HUES6 (cell line): Measurements from ENCODE around the gene STARD13.

Source experiments
- H3K27ac ChIP-seq: 2 replicates; pipeline ENCODE4 v1.7.0; 2013; ENCODE audit warnings: low read depth, mild to moderate bottlenecking, low read length, inconsistent platforms
- H3K27me3 ChIP-seq: 2 replicates; pipeline ENCODE4 v1.6.1; 2013; ENCODE audit warnings: low read length; ENCODE audit not compliant: control insufficient read depth, insufficient read depth
- H3K36me3 ChIP-seq: 2 replicates; pipeline ENCODE4 v1.6.1; 2013; ENCODE audit warnings: low read length; ENCODE audit not compliant: control insufficient read depth, insufficient read depth
- H3K4me1 ChIP-seq: 2 replicates; pipeline ENCODE4 v1.6.1; 2013; ENCODE audit warnings: low read length; ENCODE audit not compliant: control insufficient read depth, insufficient read depth
- H3K4me3 ChIP-seq: 2 replicates; pipeline ENCODE4 v1.5.1; 2013; ENCODE audit warnings: low read depth, low read length
- H3K9ac ChIP-seq: one replicate; pipeline ENCODE4 v1.6.1; 2013; ENCODE audit warnings: mild to moderate bottlenecking, low read length
- H3K9me3 ChIP-seq: 2 replicates; pipeline ENCODE4 v1.6.1; 2013; ENCODE audit warnings: low read depth, low read length; ENCODE audit not compliant: control insufficient read depth, insufficient read depth

Gene STARD13

GRCh38 chr13:33275916-33276315 lies 9.6 kb downstream of the STARD13 start:
- Histone ChIP-seq H3K36me3 (no peaks in the 10 kb centered on the region), H3K4me1 (0 out of 2 replicates have a peak, but pooled peaks cover 5% of the 10 kb centered on the region), H3K27ac (no peak overlapping the region), H3K9me3 (no peaks in the 10 kb centered on the region), H3K9ac (no peak overlapping the region), H3K27me3 (no peaks in the 10 kb centered on the region), H3K4me3 (no peak overlapping the region)

DNA sequence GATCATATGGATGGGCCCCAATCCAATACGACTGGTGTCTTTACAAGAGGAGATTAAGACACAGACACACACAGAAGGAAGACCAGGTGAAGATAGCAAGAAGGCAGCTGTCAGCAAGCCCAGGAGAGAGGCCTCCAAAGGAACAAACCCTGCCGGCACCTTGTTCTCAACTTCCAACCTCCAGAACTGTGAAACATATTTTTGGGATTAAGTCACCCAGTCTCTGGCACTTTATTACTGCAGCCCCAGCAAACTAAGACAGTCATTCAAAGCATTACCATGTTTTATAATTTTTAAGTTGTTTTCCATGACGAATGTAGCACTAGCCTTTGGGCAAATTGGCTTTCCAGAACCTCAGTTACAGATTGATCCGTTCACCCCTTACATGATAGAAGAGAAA lies 11.3 kb downstream of the STARD13 start:
- Histone ChIP-seq H3K27me3 (no peaks in the 10 kb centered on the region), H3K36me3 (no peaks in the 10 kb centered on the region), H3K4me1 (0 out of 2 replicates have a peak, but pooled peaks cover 5% of the 10 kb centered on the region), H3K4me3 (no peak overlapping the region), H3K9me3 (no peaks in the 10 kb centered on the region), H3K9ac (no peak overlapping the region), H3K27ac (no peak overlapping the region)

- Histone ChIP-seq H3K27me3 (no peaks in the 10 kb centered on the region), H3K36me3 (no peaks in the 10 kb centered on the region), H3K4me3 (no peak overlapping the region), H3K4me1 (0 out of 2 replicates have a peak, but pooled peaks cover 5% of the 10 kb centered on the region), H3K9ac (no peak overlapping the region), H3K27ac (no peak overlapping the region), H3K9me3 (no peaks in the 10 kb centered on the region)
Measured at GRCh38 chr13:33272531-33273124, 12.9 kb downstream of the STARD13 start.

DNA sequence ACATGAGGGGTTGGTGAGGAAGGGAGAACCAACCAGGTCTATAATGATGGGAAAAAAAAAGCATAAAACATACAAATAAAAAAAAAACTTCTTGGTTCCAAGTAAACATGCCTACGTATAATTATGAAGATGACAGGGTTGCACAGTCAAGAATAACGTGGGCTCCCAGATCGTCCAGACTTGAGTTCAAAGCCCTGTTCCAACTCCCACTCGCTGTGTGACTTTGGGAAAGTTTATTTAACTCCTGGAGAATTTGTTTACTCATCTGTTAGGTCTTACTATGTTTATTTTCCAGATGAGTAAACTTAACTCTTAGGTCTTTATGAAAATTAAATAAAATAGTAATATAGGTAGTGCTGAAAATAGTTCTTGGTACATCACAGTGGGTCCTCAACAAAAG lies 13.8 kb downstream of the STARD13 start:
- Histone ChIP-seq H3K27me3 (no peaks in the 10 kb centered on the region), H3K4me1 (0 out of 2 replicates have a peak, but pooled peaks cover 5% of the 10 kb centered on the region), H3K4me3 (no peak overlapping the region), H3K9ac (no peak overlapping the region), H3K36me3 (no peaks in the 10 kb centered on the region), H3K9me3 (no peaks in the 10 kb centered on the region), H3K27ac (no peak overlapping the region)

- H3K36me3 ChIP-seq, result no peaks in the 10 kb centered on the region
- no peaks in the 10 kb centered on the region for H3K27me3 ChIP-seq
- H3K4me1 ChIP-seq, result no peaks in the 10 kb centered on the region
- H3K9ac ChIP-seq, result no peak overlapping the region
- no peaks in the 10 kb centered on the region for H3K9me3 ChIP-seq
- no peak overlapping the region for H3K27ac ChIP-seq
- H3K4me3 ChIP-seq, result no peak overlapping the region
Measured at GRCh38 chr13:33270895-33271538, 14.5 kb downstream of the STARD13 start.

- Histone ChIP-seq H3K9ac (no peak overlapping the region), H3K36me3 (no peaks in the 10 kb centered on the region), H3K9me3 (no peaks in the 10 kb centered on the region), H3K27me3 (no peaks in the 10 kb centered on the region), H3K4me3 (no peak overlapping the region), H3K27ac (no peak overlapping the region), H3K4me1 (peaks cover 6% of the 10 kb centered on the region)
Measured at GRCh38 chr13:33265607-33266006, 19.9 kb downstream of the STARD13 start.

DNA sequence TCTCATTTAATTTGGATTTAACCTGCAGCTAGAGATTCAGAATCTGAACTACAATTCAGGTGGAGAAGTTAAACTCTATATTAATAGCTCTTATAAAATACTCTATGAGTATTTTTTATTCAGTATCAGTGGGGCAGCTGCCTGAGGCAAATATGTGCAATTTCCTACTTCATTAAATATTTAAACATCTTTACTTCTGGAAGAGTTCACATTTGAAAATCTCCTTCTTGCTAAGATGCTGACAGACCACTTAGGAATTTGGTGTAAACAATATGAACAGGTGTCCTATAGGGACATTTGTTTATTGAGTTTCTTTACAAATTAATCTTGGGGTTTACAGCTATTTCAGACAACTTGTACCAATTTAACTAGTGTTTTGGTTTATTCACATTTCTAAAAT lies 20.4 kb downstream of the STARD13 start:
- H3K27ac ChIP-seq, result no peak overlapping the region
- H3K4me3 ChIP-seq, result no peak overlapping the region
- H3K4me1 ChIP-seq, result peaks cover 10% of the 10 kb centered on the region
- H3K9ac ChIP-seq, result no peak overlapping the region
- no peaks in the 10 kb centered on the region for H3K9me3 ChIP-seq
- H3K27me3 ChIP-seq, result no peaks in the 10 kb centered on the region
- H3K36me3 ChIP-seq, result no peaks in the 10 kb centered on the region

DNA sequence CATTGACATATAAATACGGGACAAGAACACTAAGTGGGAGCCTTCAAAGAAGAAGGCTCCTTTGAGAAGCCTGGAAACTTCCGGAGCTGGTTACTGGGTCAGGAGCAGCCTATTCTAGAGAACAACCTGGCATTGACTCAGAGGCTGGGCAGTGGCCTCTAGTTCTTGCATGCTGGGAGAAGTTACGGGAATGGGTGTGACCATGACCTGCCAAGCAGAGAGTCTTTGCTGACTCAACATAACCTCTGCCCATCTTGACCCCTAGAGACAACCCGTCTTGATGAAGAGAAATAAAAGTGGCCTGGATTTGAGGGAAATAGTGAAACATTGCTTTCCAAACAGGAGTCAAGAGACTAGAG lies 21.0 kb downstream of the STARD13 start:
- H3K4me1 ChIP-seq, result peaks cover 15% of the 10 kb centered on the region
- H3K9me3 ChIP-seq, result no peaks in the 10 kb centered on the region
- no peak overlapping the region for H3K27ac ChIP-seq
- no peaks in the 10 kb centered on the region for H3K36me3 ChIP-seq
- no peak overlapping the region for H3K4me3 ChIP-seq
- no peaks in the 10 kb centered on the region for H3K27me3 ChIP-seq
- H3K9ac ChIP-seq, result no peak overlapping the region

DNA sequence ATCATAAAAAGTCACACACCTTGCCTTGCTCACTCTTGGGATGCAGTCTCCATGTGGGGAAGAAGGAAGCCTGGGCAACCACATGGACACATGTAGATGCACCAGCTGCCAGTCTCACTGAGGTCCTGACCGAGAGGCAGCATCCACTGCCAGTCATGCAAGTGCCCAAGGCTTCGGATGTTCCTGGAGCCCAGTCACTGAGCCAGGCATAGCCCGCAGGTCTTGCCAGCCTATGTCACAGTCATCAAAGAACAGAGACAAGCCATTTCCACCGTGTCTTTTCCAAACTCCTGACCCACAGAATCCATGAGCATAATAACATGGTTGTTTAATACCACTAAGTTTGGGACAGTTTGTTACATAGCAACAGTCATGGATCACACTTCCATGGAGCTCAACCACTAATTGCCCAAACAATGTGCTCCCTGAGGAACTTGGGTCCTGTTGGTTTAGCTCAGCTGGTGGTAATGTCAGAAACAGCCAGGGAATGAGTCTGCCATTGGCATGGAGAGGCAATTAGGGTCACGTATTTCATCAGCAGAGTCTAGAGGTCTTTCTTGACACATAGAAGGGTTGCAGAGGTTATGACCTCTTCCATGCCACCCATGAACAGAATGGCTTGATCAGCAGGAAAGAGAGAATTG lies 21.5 kb downstream of the STARD13 start:
- Histone ChIP-seq H3K9ac (no peak overlapping the region), H3K27me3 (no peaks in the 10 kb centered on the region), H3K9me3 (no peaks in the 10 kb centered on the region), H3K27ac (no peak overlapping the region), H3K36me3 (no peaks in the 10 kb centered on the region), H3K4me1 (peaks cover 20% of the 10 kb centered on the region), H3K4me3 (no peak overlapping the region)

DNA sequence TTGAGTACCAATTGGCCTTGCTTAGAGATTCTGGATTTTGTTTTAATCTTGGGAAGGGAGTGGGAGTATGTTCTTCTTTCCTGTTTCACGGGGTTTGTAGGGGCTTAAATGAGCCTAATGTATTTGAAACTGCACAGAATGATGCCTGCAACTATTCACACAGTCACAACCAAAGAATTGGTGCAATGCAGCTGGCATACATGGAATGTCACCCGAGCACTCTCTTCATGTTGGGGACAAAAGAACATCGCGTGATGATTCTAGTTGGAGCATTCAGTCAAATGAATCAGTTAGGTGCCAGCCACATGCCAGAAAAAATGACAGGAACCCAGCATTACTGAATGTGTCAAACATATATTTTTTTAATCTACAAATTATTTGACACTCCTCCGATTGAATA lies 22.1 kb downstream of the STARD13 start:
- H3K36me3 ChIP-seq, result no peaks in the 10 kb centered on the region
- peaks cover 26% of the 10 kb centered on the region for H3K4me1 ChIP-seq
- no peaks in the 10 kb centered on the region for H3K27me3 ChIP-seq
- H3K4me3 ChIP-seq, result no peak overlapping the region
- H3K27ac ChIP-seq, result no peak overlapping the region
- H3K9ac ChIP-seq, result no peak overlapping the region
- H3K9me3 ChIP-seq, result no peaks in the 10 kb centered on the region

- Histone ChIP-seq H3K4me3 (no peak overlapping the region), H3K27ac (no peak overlapping the region), H3K4me1 (peaks cover 31% of the 10 kb centered on the region), H3K9ac (no peak overlapping the region), H3K27me3 (no peaks in the 10 kb centered on the region), H3K36me3 (no peaks in the 10 kb centered on the region), H3K9me3 (no peaks in the 10 kb centered on the region)
Measured at GRCh38 chr13:33262997-33263396, 22.6 kb downstream of the STARD13 start.
